AG04450 (cell line): ENCODE measurements around the gene UAP1. TPM values are rescaled to one million over a fixed set of nuclear protein-coding genes. Genes with fewer than 3 reads are reported as not detected.

ENCODE experiments used
- CTCF ChIA-PET: fragments of 300-600, 350-600 bp; formaldehyde crosslinking; extraction: SDS; loops from one replicate; lab custom pipeline; 2022; ENCODE audit warnings: antibody characterized with exemption, inconsistent platforms; lab: Charles Lee
- POLR2A ChIA-PET: fragments of 350-600 bp; formaldehyde crosslinking; extraction: SDS; loops from one replicate; lab custom pipeline; 2021; ENCODE audit warnings: antibody characterized with exemption, inconsistent platforms; lab: Yijun Ruan, JAX
- DNase-seq: peaks from one replicate; pipeline ENCODE4 v3.0.0-alpha.2; 2011; ENCODE audit warnings: low read depth, low spot score
- H3K27ac ChIP-seq: one replicate; pipeline ENCODE4 v1.5.1; 2012; ENCODE audit warnings: low read depth, low read length, control low read depth
- H3K27me3 ChIP-seq: one replicate; pipeline ENCODE4 v1.6.0; 2012; ENCODE audit warnings: low read length; ENCODE audit not compliant: control insufficient read depth, insufficient read depth
- H3K4me3 ChIP-seq: 2 replicates; pipeline ENCODE4 v1.5.1; 2011; ENCODE audit warnings: mild to moderate bottlenecking, low read depth, low read length, control low read depth
- H3K9me3 ChIP-seq: 2 replicates; pipeline ENCODE4 v1.5.1; 2012; ENCODE audit warnings: low read length; ENCODE audit not compliant: control insufficient read depth, insufficient read depth
- CTCF ChIP-seq: IDR thresholded peaks from 2 replicates; pipeline ENCODE4 v1.5.1; 2011; ENCODE audit warnings: low read depth, low read length, control low read depth, inconsistent platforms
- polyA plus RNA-seq: library from polyadenylated mRNA; depleted of rRNA; stranded (reverse); fragments of >200 nt; gene quantifications from 2 replicates; pipeline ENCODE4 v1.2.3, GENCODE V29; 2011

The UAP1 gene
- polyA plus RNA-seq, 1 experiment, result 85.7 TPM

GRCh38 chr1:162535501-162535900 lies 26.0 kb upstream of the UAP1 start:
- no peaks in the 10 kb centered on the region; the same call in 1 of the 2 replicates for H3K9me3 ChIP-seq
- DNase-seq, result peak; percentile 69
- no peak overlapping the region for H3K4me3 ChIP-seq
- no peak for TF ChIP-seq CTCF
- ChIA-PET POLR2A (interaction anchor here (1.7 kb wide), 1 partner anchor 26 kb away, joined by 5 read pairs; the partner anchor contains the start of gene UAP1), CTCF (no interaction called here)
- H3K27ac ChIP-seq, result peak overlapping the region; percentile 61
- H3K27me3 ChIP-seq, result no peaks in the 10 kb centered on the region

- no peak for TF ChIP-seq CTCF
- Histone ChIP-seq H3K27ac (no peak overlapping the region), H3K27me3 (no peaks in the 10 kb centered on the region), H3K4me3 (no peak overlapping the region), H3K9me3 (no peaks in the 10 kb centered on the region; the same call in 1 of the 2 replicates)
- ChIA-PET POLR2A (interaction anchor here (1.7 kb wide), 1 partner anchor 25 kb away, joined by 5 read pairs; the partner anchor contains the start of gene UAP1), CTCF (interaction anchor here (0.7 to 2.7 kb wide), 2 partner anchors 9 to 18 kb away, joined by 3 to 7 read pairs; no protein-coding TSS in a partner anchor)
- no peak for DNase-seq
These were observed 25.0 kb upstream of the UAP1 start for GRCh38 chr1:162536511-162536910.

GRCh38 chr1:162537216-162537615 lies 24.3 kb upstream of the UAP1 start:
- POLR2A ChIA-PET, result interaction anchor here (1.5 kb wide), 1 partner anchor 24 kb away, joined by 8 read pairs; the partner anchor contains the start of gene UAP1
- no peak overlapping the region for H3K27ac ChIP-seq
- CTCF ChIA-PET, result interaction anchor here (2.7 kb wide), 1 partner anchor 10 kb away, joined by 7 read pairs; no protein-coding TSS in a partner anchor
- H3K27me3 ChIP-seq, result no peaks in the 10 kb centered on the region
- no peak overlapping the region for H3K4me3 ChIP-seq
- no peaks in the 10 kb centered on the region; the same call in 1 of the 2 replicates for H3K9me3 ChIP-seq
- TF ChIP-seq CTCF, result no peak
- DNase-seq, result no peak

GRCh38 chr1:162538815-162539431 lies 22.6 kb upstream of the UAP1 start:
- H3K9me3 ChIP-seq, result no peaks in the 10 kb centered on the region; the same call in 1 of the 2 replicates
- ChIA-PET POLR2A (interaction anchor here (0.5 to 1.5 kb wide), 3 partner anchors 23 to 67 kb away, joined by 8 to 10 read pairs (median 8); partner anchors contain the start of gene UAP1), CTCF (interaction anchor here (0.6 to 2.7 kb wide), 4 partner anchors 12 to 75 kb away, joined by 3 to 7 read pairs (median 4); no protein-coding TSS in a partner anchor)
- TF ChIP-seq CTCF, result no peak
- peak; percentile 75 for DNase-seq
- no peaks in the 10 kb centered on the region for H3K27me3 ChIP-seq
- peak overlapping the region; percentile 96 for H3K27ac ChIP-seq
- no peak overlapping the region for H3K4me3 ChIP-seq
